ENCODE data around the gene TCERG1L. TPM values are rescaled to one million over a fixed set of nuclear protein-coding genes. Genes with fewer than 3 reads are reported as not detected.

The TCERG1L gene
- total RNA-seq, 1 experiment from 2014 or later, result not detected

DNA sequence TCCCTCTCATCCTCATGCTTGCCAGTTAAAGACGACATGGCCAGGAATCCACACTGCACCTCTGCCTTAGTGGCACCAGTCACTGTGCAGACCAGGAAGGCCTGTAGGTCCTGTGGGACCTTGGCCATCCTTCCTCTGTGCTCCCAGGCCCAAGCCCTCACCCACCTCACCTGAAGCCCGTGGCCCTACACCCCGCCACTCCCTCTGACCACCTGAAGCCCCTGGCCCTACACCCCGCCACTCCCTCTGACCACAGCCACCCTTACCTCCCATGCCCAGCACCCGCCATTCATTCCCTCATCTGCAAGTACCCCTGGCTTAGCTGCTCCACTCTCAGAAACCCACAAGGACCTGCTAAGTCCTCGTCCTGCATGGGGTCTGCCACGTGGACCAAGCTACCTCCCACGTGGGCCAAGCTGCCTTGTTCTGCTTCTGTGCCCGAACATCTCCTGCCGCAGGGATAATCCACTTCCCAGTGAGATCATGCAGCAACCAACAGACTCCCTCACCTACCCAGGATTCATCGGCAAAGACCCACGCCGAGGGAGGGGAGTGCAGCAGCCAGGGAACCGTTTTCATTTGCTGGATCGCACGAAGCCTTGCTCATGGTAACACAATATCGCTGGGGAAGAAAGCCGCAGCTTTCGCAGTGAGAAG lies 151.2 kb downstream of the TCERG1L start:
- DNase-seq, result no peak
- no peaks in the 10 kb centered on the region for H3K27me3 Mint-ChIP-seq (ENCODE audit: unreplicated experiment)
- no TSS peak for BruUV-seq (replicated peaks)
- no peak overlapping the region for H3K27ac Mint-ChIP-seq (ENCODE audit: unreplicated experiment)
- intact Hi-C loops (cut with micrococcal nuclease; ENCODE audit: unreplicated experiment), result no loop called here
- H3K36me3 Mint-ChIP-seq (ENCODE audit: insufficient read depth, unreplicated experiment), result no peaks in the 10 kb centered on the region
- TF ChIP-seq, protein P1, sequence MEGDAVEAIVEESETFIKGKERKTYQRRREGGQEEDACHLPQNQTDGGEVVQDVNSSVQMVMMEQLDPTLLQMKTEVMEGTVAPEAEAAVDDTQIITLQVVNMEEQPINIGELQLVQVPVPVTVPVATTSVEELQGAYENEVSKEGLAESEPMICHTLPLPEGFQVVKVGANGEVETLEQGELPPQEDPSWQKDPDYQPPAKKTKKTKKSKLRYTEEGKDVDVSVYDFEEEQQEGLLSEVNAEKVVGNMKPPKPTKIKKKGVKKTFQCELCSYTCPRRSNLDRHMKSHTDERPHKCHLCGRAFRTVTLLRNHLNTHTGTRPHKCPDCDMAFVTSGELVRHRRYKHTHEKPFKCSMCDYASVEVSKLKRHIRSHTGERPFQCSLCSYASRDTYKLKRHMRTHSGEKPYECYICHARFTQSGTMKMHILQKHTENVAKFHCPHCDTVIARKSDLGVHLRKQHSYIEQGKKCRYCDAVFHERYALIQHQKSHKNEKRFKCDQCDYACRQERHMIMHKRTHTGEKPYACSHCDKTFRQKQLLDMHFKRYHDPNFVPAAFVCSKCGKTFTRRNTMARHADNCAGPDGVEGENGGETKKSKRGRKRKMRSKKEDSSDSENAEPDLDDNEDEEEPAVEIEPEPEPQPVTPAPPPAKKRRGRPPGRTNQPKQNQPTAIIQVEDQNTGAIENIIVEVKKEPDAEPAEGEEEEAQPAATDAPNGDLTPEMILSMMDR (IDR thresholded peaks at IDR 0.05; ENCODE audit: unreplicated experiment), result no peak
- peaks cover 2% of the 10 kb centered on the region for H3K9me3 Mint-ChIP-seq (ENCODE audit: low read depth, unreplicated experiment)
- no peak overlapping the region for H3K4me3 Mint-ChIP-seq (ENCODE audit: low read depth, unreplicated experiment)
- CTCF ChIA-PET, result no interaction called here
- no peaks in the 10 kb centered on the region for H3K4me1 Mint-ChIP-seq (ENCODE audit: low read depth, unreplicated experiment)

DNA sequence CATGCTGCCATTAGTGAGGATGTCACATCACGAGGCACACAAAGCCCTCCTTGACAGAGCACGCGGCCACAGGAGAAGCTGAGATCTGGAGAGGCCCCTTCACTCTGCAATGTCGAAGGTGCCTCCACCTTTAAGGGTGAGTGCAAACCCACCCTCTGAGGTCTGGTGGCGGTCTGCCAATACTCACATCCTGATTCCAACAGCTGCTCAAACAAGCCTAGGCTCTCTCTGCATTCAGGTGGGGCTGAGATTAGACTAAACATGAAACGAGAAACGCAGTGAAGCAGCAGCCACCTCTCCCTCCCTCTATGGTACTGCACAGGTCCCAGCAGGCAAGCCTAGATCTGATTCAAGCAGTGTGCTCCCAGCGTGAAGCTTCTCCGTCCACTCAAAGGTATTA lies 151.8 kb downstream of the TCERG1L start:
- Mint-ChIP-seq H3K4me3 (ENCODE audit: low read depth, unreplicated experiment) (no peak overlapping the region), H3K9me3 (ENCODE audit: low read depth, unreplicated experiment) (peaks cover 2% of the 10 kb centered on the region), H3K27me3 (ENCODE audit: unreplicated experiment) (no peaks in the 10 kb centered on the region), H3K27ac (ENCODE audit: unreplicated experiment) (no peak overlapping the region), H3K4me1 (ENCODE audit: low read depth, unreplicated experiment) (no peaks in the 10 kb centered on the region), H3K36me3 (ENCODE audit: insufficient read depth, unreplicated experiment) (no peaks in the 10 kb centered on the region)
- BruUV-seq (replicated peaks), result no TSS peak
- CTCF ChIA-PET, result no interaction called here
- no peak for DNase-seq
- intact Hi-C loops (cut with micrococcal nuclease; ENCODE audit: unreplicated experiment), result no loop called here
- TF ChIP-seq, protein P1 (IDR thresholded peaks at IDR 0.05; ENCODE audit: unreplicated experiment), result no peak

DNA sequence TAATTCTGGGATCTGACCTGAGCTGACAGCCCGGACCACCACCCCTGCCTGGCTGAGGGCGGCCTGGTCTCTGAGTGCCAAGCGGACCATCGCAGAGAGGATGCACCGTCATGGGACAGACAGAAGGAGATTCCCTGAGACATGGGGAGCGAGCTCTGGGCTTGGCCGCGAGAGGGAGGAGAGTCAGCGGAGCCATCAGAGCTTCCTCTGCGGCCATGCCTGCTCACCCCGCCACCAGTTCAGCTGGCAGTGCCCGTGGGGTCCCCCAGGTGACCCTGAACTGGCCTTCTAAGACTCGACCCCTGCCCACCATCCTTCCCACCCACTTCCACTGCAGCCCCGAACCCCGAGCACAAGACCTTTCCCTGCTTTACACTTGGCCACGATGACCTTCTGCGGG lies 152.8 kb downstream of the TCERG1L start:
- no peak for DNase-seq
- Mint-ChIP-seq H3K4me1 (ENCODE audit: low read depth, unreplicated experiment) (no peaks in the 10 kb centered on the region), H3K4me3 (ENCODE audit: low read depth, unreplicated experiment) (no peak overlapping the region), H3K27ac (ENCODE audit: unreplicated experiment) (no peak overlapping the region), H3K27me3 (ENCODE audit: unreplicated experiment) (no peaks in the 10 kb centered on the region), H3K9me3 (ENCODE audit: low read depth, unreplicated experiment) (peaks cover 2% of the 10 kb centered on the region), H3K36me3 (ENCODE audit: insufficient read depth, unreplicated experiment) (no peaks in the 10 kb centered on the region)
- intact Hi-C loops (cut with micrococcal nuclease; ENCODE audit: unreplicated experiment), result no loop called here
- no TSS peak for BruUV-seq (replicated peaks)
- CTCF ChIA-PET, result no interaction called here
- TF ChIP-seq, protein P1 (IDR thresholded peaks at IDR 0.05; ENCODE audit: unreplicated experiment), result no peak

DNA sequence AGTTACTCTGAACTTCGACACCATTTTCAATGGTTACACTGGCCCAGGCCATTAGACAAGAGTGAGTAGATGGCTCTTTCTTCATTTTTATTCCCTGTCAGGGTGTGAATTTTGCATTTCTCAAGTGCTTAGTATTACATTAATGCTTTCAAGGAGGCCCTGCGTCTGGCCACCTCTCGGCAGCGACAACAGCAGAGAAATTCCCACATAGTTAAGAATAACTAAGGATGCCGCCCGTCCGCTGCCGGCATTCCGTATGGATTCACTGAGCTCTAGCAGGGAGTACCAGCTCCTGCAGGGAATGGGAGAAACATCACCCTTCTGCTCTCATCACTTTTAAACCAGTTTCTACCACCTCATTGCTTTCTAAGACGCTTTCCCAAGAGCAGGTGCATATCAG lies 153.6 kb downstream of the TCERG1L start:
- no peaks in the 10 kb centered on the region for H3K36me3 Mint-ChIP-seq (ENCODE audit: insufficient read depth, unreplicated experiment)
- BruUV-seq (replicated peaks), result no TSS peak
- H3K4me1 Mint-ChIP-seq (ENCODE audit: low read depth, unreplicated experiment), result no peaks in the 10 kb centered on the region
- peaks cover 2% of the 10 kb centered on the region for H3K9me3 Mint-ChIP-seq (ENCODE audit: low read depth, unreplicated experiment)
- intact Hi-C loops (cut with micrococcal nuclease; ENCODE audit: unreplicated experiment), result no loop called here
- no peak overlapping the region for H3K4me3 Mint-ChIP-seq (ENCODE audit: low read depth, unreplicated experiment)
- TF ChIP-seq, protein P1 (IDR thresholded peaks at IDR 0.05; ENCODE audit: unreplicated experiment), result no peak
- H3K27me3 Mint-ChIP-seq (ENCODE audit: unreplicated experiment), result no peaks in the 10 kb centered on the region
- no peak for DNase-seq
- no peak overlapping the region for H3K27ac Mint-ChIP-seq (ENCODE audit: unreplicated experiment)
- CTCF ChIA-PET, result no interaction called here

Measured in Calu3 (cell line).